ENCODE data around the gene SIK3. TPM values are rescaled to one million over a fixed set of nuclear protein-coding genes. Genes with fewer than 3 reads are reported as not detected.

Gene SIK3
- total RNA-seq, 1 experiment from 2014 or later, result 31.4 TPM

DNA sequence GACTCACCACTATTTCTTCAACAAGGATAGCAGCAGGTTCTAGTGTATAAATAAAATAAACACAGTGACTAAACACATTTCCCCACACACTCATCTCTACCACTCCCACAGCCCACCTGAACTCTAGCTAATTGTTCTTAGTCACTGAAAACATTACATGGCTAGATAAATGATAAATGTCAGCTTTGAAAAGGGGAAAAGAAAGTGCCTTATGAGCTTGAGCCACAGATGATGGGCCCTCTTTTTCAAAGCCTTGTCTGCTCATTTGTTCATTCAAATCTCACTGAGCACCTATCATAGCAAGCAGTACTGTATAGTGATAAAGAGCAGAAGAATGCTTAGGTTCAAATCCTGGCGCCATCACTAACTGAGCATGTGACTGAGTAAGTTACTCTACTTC, 58.3 kb downstream of the SIK3 start:
- Histone ChIP-seq H3K23ac (ENCODE audit: insufficient read length, low read depth, low read length) (no peak overlapping the region), H2AK5ac (ENCODE audit: insufficient read length, low read length) (no peak overlapping the region), H3K4me1 (ENCODE audit: insufficient read depth, low read length) (peaks cover 2% of the 10 kb centered on the region; the same call in 1 of the 2 replicates), H3T11ph (ENCODE audit: low read length) (no peak overlapping the region), H3K14ac (ENCODE audit: insufficient read depth, low read length) (no peak overlapping the region), H4K8ac (replicated peaks; ENCODE audit: insufficient read length, low read depth, low read length) (no peak overlapping the region), H2BK20ac (ENCODE audit: low read depth, low read length, poor library complexity, severe bottlenecking) (no peak overlapping the region), H3K9me3 (ENCODE audit: control insufficient read depth, low read depth, low read length) (no peaks in the 10 kb centered on the region), H3K79me2 (ENCODE audit: insufficient read depth, low read length) (peaks cover 2% of the 10 kb centered on the region; the same call in 1 of the 2 replicates), H3K23me2 (ENCODE audit: insufficient read length, low read depth, low read length, poor library complexity, severe bottlenecking) (no peaks in the 10 kb centered on the region), H2BK5ac (ENCODE audit: insufficient read length, low read length) (no peak overlapping the region), H3K4me2 (ENCODE audit: insufficient read depth, insufficient read length, low read length) (no peak overlapping the region), H3K18ac (ENCODE audit: insufficient read length, low read depth, low read length) (no peak overlapping the region), H4K5ac (ENCODE audit: insufficient read length, low read depth, low read length) (no peak overlapping the region), H3K27me3 (ENCODE audit: insufficient read depth, low read length) (no peaks in the 10 kb centered on the region), H3K4ac (ENCODE audit: low read depth, low read length) (no peak overlapping the region), H2BK12ac (ENCODE audit: insufficient read length, low read depth, low read length) (no peak overlapping the region), H3K9ac (ENCODE audit: extremely low read depth, insufficient read length, low read length) (no peak overlapping the region), H2BK120ac (ENCODE audit: low read depth, low read length, poor library complexity, severe bottlenecking) (no peak overlapping the region), H2AFZ (ENCODE audit: low read length) (no peak overlapping the region), H3K27ac (ENCODE audit: insufficient read length, low read depth, low read length) (no peak overlapping the region), H2BK15ac (ENCODE audit: low read depth, low read length) (no peak overlapping the region), H3K56ac (ENCODE audit: insufficient read length, low read depth, low read length) (no peak overlapping the region), H3K79me1 (ENCODE audit: insufficient read depth, low read depth, low read length, poor library complexity, severe bottlenecking) (no peaks in the 10 kb centered on the region), H4K91ac (ENCODE audit: insufficient read length, low read depth, low read length) (no peak overlapping the region), H4K20me1 (ENCODE audit: control insufficient read depth, insufficient read depth, insufficient read length) (no peaks in the 10 kb centered on the region)
- Mint-ChIP-seq H3K9me3 (no peaks in the 10 kb centered on the region), H3K4me1 (peaks cover 16 to 18% of the 10 kb centered on the region in 2 experiments), H3K27me3 (ENCODE audit: low read depth) (no peaks in the 10 kb centered on the region), H3K4me3 (no peak overlapping the region), H3K36me3 (ENCODE audit: insufficient read depth in 1 of 3, low read depth in 3 of 3) (no peaks in the 10 kb centered on the region), H3K27ac (peak overlapping the region in 1 of 3 experiments; percentile 54; a peak in 1 of 7 replicates)
- no peak for DNase-seq
- WGBS (ENCODE audit: extremely low coverage, insufficient read length, low lambda C conversion rate), result no CpG with 5 or more reads among the region's 1 CpG
- TF ChIP-seq, protein P1, sequence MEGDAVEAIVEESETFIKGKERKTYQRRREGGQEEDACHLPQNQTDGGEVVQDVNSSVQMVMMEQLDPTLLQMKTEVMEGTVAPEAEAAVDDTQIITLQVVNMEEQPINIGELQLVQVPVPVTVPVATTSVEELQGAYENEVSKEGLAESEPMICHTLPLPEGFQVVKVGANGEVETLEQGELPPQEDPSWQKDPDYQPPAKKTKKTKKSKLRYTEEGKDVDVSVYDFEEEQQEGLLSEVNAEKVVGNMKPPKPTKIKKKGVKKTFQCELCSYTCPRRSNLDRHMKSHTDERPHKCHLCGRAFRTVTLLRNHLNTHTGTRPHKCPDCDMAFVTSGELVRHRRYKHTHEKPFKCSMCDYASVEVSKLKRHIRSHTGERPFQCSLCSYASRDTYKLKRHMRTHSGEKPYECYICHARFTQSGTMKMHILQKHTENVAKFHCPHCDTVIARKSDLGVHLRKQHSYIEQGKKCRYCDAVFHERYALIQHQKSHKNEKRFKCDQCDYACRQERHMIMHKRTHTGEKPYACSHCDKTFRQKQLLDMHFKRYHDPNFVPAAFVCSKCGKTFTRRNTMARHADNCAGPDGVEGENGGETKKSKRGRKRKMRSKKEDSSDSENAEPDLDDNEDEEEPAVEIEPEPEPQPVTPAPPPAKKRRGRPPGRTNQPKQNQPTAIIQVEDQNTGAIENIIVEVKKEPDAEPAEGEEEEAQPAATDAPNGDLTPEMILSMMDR (conservative IDR thresholded peaks at IDR 0.05), result no peak
